DMS153 treated with DMSO at 0.1 percent for 48 hours (cell line): ENCODE results near the gene KRTAP9-2.
"Not testable (repeated sequence)": the region's sequence is repeated elsewhere in the genome, so short reads cannot be mapped to it uniquely, and the experiment has no call there.

ENCODE experiments used
- DNase-seq: peaks from one replicate; lab custom pipeline; 2025; ENCODE audit not compliant: unreplicated experiment; lab: John Stamatoyannopoulos, UW

Gene KRTAP9-2

GRCh38 chr17:41232399-41233105 lies 6.1 kb downstream of the KRTAP9-2 start, which contains the start of gene KRTAP9-3:
KRTAP9-3 (plus strand) TSS chr17:41232449; CDS start chr17:41232502, 53 bp downstream.
- not testable (repeated sequence) for DNase-seq

DNA sequence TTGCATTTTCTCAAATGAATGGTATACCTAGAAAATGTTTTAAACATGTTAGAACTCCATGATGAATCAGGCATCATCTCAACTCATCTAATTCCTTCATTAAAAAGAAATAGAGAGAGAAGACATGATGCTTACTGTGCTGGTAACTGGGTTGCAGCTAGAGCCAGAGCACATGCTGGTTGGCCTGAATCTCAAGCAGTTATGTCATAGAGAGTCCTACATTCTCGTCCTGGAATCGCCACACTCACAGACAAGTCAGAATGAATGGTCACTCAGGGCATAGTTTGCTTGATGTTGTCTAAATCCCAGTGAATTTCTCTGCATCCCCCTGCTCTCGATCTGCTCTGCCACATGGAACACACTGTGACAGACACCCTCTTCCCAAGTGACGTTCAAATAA lies 10.7 kb downstream of the KRTAP9-2 start:
- not testable (repeated sequence) for DNase-seq

- not testable (repeated sequence) for DNase-seq
Measured at GRCh38 chr17:41237949-41238437, 11.5 kb downstream of the KRTAP9-2 start, which contains the start of gene KRTAP9-8. KRTAP9-8 (plus strand) TSS chr17:41237999; CDS start chr17:41238052, 53 bp downstream.

DNA sequence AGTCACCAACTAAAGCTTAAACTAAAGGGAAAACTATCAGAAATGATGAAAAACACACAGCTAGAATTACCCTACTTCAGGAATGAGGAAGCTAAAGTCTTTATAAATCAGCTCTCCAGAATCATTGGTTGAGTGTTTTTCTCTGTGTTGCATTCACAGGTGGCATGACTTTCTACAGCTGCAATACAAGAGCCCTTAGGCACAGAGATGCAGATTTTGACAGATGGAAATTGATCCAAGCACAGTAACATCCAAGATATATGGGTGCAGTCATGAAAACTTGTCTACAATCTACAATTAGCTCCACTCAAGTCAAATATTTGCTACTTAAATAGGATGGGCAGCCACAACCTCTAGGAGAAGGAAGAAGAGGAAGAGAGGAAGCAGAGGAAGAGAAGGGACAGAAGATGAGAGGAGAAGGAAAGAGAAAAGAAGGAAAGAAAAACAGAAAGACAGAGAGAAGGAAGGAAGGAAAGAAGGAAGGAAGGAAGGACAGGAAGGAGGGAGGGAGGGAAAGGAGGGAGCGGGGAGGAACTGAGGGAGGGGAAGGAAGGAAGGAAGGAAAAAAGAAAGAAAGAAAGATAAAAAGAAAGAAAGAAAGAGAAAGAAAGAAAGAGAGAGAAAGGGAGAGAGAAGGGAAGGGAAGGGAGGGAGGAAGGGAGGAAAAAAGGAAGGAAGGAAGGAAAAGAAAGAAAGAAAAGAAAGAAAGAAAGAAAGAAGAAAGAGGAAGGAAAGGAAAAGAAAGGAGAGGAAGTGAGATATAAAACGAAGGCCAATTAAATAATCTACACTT lies 20.7 kb downstream of the KRTAP9-2 start:
- DNase-seq = not testable (repeated sequence)

- DNase-seq = not testable (repeated sequence)
Measured at GRCh38 chr17:41249637-41250240, 23.3 kb downstream of the KRTAP9-2 start, which contains the start of gene KRTAP9-4. KRTAP9-4 (plus strand) TSS chr17:41249687; CDS start chr17:41249721, 34 bp downstream.

- DNase-seq = no peak
Measured at GRCh38 chr17:41251261-41251660, 24.8 kb downstream of the KRTAP9-2 start.

DNA sequence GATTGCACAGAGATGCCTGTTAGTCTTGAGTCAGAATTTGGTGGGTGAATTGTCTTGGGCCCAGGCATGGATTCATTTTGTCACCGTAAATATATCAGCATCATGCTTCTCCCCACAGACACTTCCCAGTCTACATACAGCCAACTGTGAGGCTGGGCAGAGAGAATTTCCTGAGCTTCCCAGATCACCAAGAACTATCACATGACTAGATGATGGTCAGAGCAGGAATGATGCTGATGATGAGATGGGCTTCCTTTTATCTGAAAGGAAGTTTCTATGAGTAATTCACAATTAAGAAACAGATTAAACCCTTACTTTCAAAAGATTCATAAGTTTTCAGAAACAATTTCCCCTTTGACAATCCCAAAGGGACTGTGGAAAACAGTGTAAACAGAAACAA lies 28.4 kb downstream of the KRTAP9-2 start:
- DNase-seq = no peak

GRCh38 chr17:41255381-41256290 lies 29.2 kb downstream of the KRTAP9-2 start, which contains the start of gene KRTAP9-9:
KRTAP9-9 (plus strand) TSS chr17:41255384.
- DNase-seq = not testable (repeated sequence)

- no peak for DNase-seq
Measured at GRCh38 chr17:41256291-41256685, 29.8 kb downstream of the KRTAP9-2 start.

DNA sequence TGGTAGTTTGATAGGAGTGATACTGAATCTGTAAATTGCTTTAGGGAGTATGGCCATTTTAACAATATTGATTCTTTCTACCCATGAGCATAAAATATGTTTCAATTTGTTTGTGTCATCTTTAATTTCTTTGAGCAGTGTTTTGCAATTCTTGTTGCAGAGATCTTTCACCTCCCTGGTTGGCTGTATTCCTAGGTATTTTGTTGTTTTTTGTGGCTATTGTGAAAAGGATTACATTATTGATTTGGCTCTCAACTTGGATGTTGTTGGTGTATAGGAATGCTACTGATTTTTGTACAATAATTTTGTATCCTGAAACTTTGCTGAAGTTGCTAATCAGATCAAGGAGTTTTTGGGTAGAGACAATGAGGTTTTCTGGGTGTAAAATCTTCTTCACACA lies 32.0 kb downstream of the KRTAP9-2 start:
- no peak for DNase-seq

DNA sequence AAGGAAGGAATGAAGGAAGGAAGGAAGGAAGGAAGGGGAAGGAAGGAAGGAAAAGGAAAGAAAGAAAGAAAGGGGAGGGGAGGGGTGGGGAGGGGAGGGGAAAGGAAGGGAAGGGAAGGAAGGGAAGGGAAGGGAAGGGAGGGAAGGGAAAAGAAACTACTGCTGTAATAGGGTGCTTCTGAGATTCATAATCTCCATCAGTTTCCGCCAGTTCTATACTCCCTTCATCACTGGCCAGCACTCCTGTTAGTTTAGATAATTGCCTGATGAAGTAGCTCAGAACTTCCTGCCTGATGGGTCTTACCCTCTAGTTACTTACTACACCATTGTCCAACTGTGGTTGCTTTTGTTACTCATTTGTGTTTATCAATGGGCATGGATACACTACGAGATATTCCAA lies 36.8 kb downstream of the KRTAP9-2 start:
- DNase-seq = no peak

DNA sequence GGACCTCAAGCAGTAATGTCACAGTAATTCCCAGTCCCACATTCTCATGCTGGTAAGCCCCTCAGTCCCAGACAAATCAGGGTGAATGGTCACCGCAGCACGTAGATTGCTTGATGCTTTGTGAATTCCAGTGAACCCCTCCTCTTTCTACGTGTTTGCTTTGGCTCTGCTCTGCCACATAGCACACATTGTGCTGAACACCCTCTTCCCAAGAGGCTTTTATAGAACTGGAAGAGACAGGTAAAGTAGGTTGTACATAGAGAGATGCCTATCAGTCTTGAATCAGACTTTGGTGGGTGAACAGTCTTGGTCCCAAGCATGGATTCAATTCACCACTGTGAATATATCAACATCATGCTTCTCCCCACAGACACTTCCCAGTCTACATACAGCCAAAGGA lies 38.2 kb downstream of the KRTAP9-2 start:
- no peak for DNase-seq

DNA sequence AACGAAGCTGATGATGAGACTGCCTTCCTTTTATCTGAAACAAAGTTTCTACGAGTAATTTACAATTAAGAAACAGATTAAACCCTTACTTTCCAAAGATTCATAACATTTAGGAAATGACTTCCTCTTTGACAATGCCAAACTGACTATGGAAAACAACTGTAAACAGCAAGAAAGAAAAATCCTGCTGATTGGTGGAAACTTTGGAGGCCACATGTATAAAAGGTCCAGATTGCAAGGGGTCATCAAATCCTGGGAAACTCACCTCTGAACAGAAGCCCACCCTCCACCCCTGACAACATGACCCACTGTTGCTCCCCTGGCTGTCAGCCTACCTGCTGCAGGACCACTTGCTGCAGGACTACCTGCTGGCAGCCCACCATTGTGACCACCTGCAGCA lies 38.6 kb downstream of the KRTAP9-2 start, which contains the start of gene KRTAP9-6:
Gene KRTAP9-6, plus strand, starts transcription at position 301 of the 400 bp plus-strand sequence. Its CDS starts 0 bp downstream, at position 301.
- no peak for DNase-seq

- no peak for DNase-seq
Measured at GRCh38 chr17:41267711-41268110, 41.3 kb downstream of the KRTAP9-2 start.

DNA sequence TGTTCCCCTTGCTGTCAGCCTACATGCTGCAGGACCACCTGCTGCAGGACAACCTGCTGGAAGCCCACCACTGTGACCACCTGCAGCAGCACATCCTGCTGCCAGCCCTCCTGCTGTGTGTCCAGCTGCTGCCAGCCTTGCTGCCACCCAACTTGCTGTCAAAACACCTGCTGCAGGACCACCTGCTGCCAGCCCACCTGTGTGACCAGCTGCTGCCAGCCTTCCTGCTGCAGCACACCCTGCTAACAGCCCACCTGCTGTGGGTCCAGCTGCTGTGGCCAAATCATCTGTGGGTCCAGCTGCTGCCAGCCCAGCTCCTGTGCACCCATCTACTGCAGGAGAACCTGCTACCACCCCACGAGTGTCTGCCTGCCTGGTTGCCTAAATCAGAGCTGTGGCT lies 44.9 kb downstream of the KRTAP9-2 start:
- not testable (repeated sequence) for DNase-seq

DNA sequence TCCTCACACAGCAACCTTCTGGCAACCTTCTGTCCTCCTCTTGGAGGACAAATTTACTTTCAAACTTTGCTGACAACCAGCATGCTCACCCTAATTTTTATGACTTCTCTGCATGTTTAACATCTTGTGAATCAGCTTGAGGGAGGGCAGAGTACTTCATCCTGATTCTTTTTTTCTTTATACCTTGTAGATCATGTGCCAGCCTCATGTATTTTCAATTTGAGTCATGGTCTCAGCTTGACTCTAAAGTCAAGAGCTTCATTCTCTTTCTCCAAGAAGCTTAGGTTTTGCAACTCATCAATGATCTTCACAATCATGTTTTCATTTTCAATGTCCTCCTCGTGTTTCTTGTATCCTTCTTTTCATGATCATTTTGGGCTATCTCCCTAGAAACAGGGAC lies 45.4 kb downstream of the KRTAP9-2 start:
- no peak for DNase-seq

DNA sequence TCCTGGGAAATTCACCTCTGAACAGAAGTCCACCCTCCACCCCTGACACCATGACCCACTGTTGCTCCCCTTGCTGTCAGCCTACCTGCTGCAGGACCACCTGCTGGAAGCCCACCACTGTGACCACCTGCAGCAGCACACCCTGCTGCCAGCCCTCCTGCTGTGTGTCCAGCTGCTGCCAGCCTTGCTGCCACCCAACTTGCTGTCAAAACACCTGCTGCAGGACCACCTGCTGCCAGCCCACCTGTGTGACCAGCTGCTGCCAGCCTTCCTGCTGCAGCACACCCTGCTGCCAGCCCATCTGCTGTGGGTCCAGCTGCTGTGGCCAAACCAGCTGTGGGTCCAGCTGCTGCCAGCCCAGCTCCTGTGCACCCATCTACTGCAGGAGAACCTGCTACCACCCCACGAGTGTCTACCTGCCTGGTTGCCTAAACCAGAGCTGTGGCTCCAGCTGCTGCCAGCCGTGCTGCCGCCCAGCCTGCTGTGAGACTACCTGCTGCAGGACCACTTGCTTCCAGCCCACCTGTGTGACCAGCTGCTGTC lies 49.3 kb downstream of the KRTAP9-2 start, which contains the start of gene KRTAP9-7:
Gene KRTAP9-7, plus strand, starts transcription at position 51 of the 543 bp plus-strand sequence. Its CDS starts 0 bp downstream, at position 51.
- not testable (repeated sequence) for DNase-seq
